ENCODE measurements around the gene MAEA. TPM values are rescaled to one million over a fixed set of nuclear protein-coding genes. Genes with fewer than 3 reads are reported as not detected.

Gene MAEA
- 45.5 and 52.1 TPM in 2 replicates for total RNA-seq (2014; rRNA removed; shearing (Covaris generic))
- polyA plus RNA-seq (2015; cell fraction: cytosol; rRNA removed) = 76.5 and 83.7 TPM in 2 replicates
- 78.7 and 91.1 TPM in 2 replicates for polyA plus RNA-seq (2015; cell fraction: nucleus; rRNA removed)

- in situ Hi-C loops (cut with HindIII; ENCODE audit: low pct_unique_long_range_greater_than_20kb, low sequenced_read_pairs) = no loop called here
Observed at GRCh38 chr4:1289207-1290164, at the start of gene MAEA. MAEA (plus strand) TSS chr4:1289891; CDS start chr4:1289914, 23 bp downstream.

GRCh38 chr4:1239950-1240307 lies 49.8 kb upstream of the MAEA start:
- no peak for DNase-seq (ENCODE audit: low read depth, low spot score)
- in situ Hi-C loops (cut with HindIII; ENCODE audit: low pct_unique_long_range_greater_than_20kb, low sequenced_read_pairs) = no loop called here

More at GRCh38 chr4:1289207-1290164, at the start of gene MAEA:
- DNase-seq (ENCODE audit: low read depth, low spot score) = peak; percentile 96

GRCh38 chr4:1240721-1241465 lies 48.8 kb upstream of the MAEA start:
- in situ Hi-C loops (cut with HindIII; ENCODE audit: low pct_unique_long_range_greater_than_20kb, low sequenced_read_pairs) = no loop called here

GRCh38 chr4:1241466-1241935 lies 48.2 kb upstream of the MAEA start:
- no peak for DNase-seq (ENCODE audit: low read depth, low spot score)
- in situ Hi-C loops (cut with HindIII; ENCODE audit: low pct_unique_long_range_greater_than_20kb, low sequenced_read_pairs) = no loop called here

More at GRCh38 chr4:1240721-1241465, 48.8 kb upstream of the MAEA start:
- no peak for DNase-seq (ENCODE audit: low read depth, low spot score)

- in situ Hi-C loops (cut with HindIII; ENCODE audit: low pct_unique_long_range_greater_than_20kb, low sequenced_read_pairs) = no loop called here
- DNase-seq (ENCODE audit: low read depth, low spot score) = no peak
Observed at GRCh38 chr4:1241936-1242505, 47.7 kb upstream of the MAEA start.

- DNase-seq (ENCODE audit: low read depth, low spot score) = no peak
- in situ Hi-C loops (cut with HindIII; ENCODE audit: low pct_unique_long_range_greater_than_20kb, low sequenced_read_pairs) = no loop called here
Observed at GRCh38 chr4:1242506-1243450, 46.9 kb upstream of the MAEA start.

GRCh38 chr4:1243451-1244080 lies 46.1 kb upstream of the MAEA start:
- in situ Hi-C loops (cut with HindIII; ENCODE audit: low pct_unique_long_range_greater_than_20kb, low sequenced_read_pairs) = no loop called here
- DNase-seq (ENCODE audit: low read depth, low spot score) = no peak

GRCh38 chr4:1244081-1244977 lies 45.4 kb upstream of the MAEA start:
- no peak for DNase-seq (ENCODE audit: low read depth, low spot score)
- in situ Hi-C loops (cut with HindIII; ENCODE audit: low pct_unique_long_range_greater_than_20kb, low sequenced_read_pairs) = no loop called here

GRCh38 chr4:1244978-1245471 lies 44.7 kb upstream of the MAEA start:
- in situ Hi-C loops (cut with HindIII; ENCODE audit: low pct_unique_long_range_greater_than_20kb, low sequenced_read_pairs) = no loop called here
- no peak for DNase-seq (ENCODE audit: low read depth, low spot score)

- no peak for DNase-seq (ENCODE audit: low read depth, low spot score)
- in situ Hi-C loops (cut with HindIII; ENCODE audit: low pct_unique_long_range_greater_than_20kb, low sequenced_read_pairs) = no loop called here
Observed at GRCh38 chr4:1245481-1246051, 44.1 kb upstream of the MAEA start.

GRCh38 chr4:1246111-1246881 lies 43.4 kb upstream of the MAEA start:
- in situ Hi-C loops (cut with HindIII; ENCODE audit: low pct_unique_long_range_greater_than_20kb, low sequenced_read_pairs) = no loop called here
- DNase-seq (ENCODE audit: low read depth, low spot score) = no peak

- DNase-seq (ENCODE audit: low read depth, low spot score) = no peak
- in situ Hi-C loops (cut with HindIII; ENCODE audit: low pct_unique_long_range_greater_than_20kb, low sequenced_read_pairs) = no loop called here
Observed at GRCh38 chr4:1246901-1247863, 42.5 kb upstream of the MAEA start.

GRCh38 chr4:1247864-1248244 lies 41.8 kb upstream of the MAEA start:
- no peak for DNase-seq (ENCODE audit: low read depth, low spot score)

More at GRCh38 chr4:1247864-1248244, 41.8 kb upstream of the MAEA start:
- in situ Hi-C loops (cut with HindIII; ENCODE audit: low pct_unique_long_range_greater_than_20kb, low sequenced_read_pairs) = no loop called here
